NCI-H1417 (cell line): ENCODE measurements around the gene RUFY1.
"Not testable (repeated sequence)": the region's sequence is repeated elsewhere in the genome, so short reads cannot be mapped to it uniquely, and the experiment has no call there.

Source experiments
- DNase-seq, 3 experiments: peaks; one replicate each; lab custom pipeline; 2025; lab: John Stamatoyannopoulos, UW

The RUFY1 gene

GRCh38 chr5:179621551-179622214, 71.3 kb downstream of the RUFY1 start:
- peak in 1 of 3 experiments; percentile 24 for DNase-seq

- DNase-seq, result peak; percentile 95 to 99 (median 98)
Observed at GRCh38 chr5:179623003-179623905, 72.9 kb downstream of the RUFY1 start, which contains the start of gene HNRNPH1. TSS of gene HNRNPH1 (minus strand) at chr5:179623671. CDS start at chr5:179623133, 538 bp downstream.

GRCh38 chr5:179623906-179624741, 73.8 kb downstream of the RUFY1 start:
- peak in 1 of 3 experiments; percentile 27 for DNase-seq

- DNase-seq, result no peak
Observed at GRCh38 chr5:179624841-179625271, 74.5 kb downstream of the RUFY1 start.

- peak in 1 of 3 experiments; percentile 16 for DNase-seq
Observed at GRCh38 chr5:179633501-179634369, 83.4 kb downstream of the RUFY1 start.

- not testable (repeated sequence) for DNase-seq
Observed at GRCh38 chr5:179634370-179635172, 84.2 kb downstream of the RUFY1 start.

GRCh38 chr5:179639296-179639695, 88.9 kb downstream of the RUFY1 start:
- not testable (repeated sequence) for DNase-seq

- not testable (repeated sequence) for DNase-seq
Observed at GRCh38 chr5:179641745-179642144, 91.4 kb downstream of the RUFY1 start.

- not testable (repeated sequence) for DNase-seq
Observed at GRCh38 chr5:179642626-179643025, 92.3 kb downstream of the RUFY1 start.

- DNase-seq, result not testable (repeated sequence)
Observed at GRCh38 chr5:179643141-179643920, 93.0 kb downstream of the RUFY1 start.

GRCh38 chr5:179644766-179645165, 94.4 kb downstream of the RUFY1 start:
- not testable (repeated sequence) for DNase-seq

- no peak for DNase-seq
Observed at GRCh38 chr5:179648410-179648809, 98.1 kb downstream of the RUFY1 start.

- not testable (repeated sequence) for DNase-seq
Observed at GRCh38 chr5:179649166-179649703, 98.9 kb downstream of the RUFY1 start.

- DNase-seq, result not testable (repeated sequence)
Observed at GRCh38 chr5:179650245-179650644, 99.9 kb downstream of the RUFY1 start.

GRCh38 chr5:179653135-179653534, 102.8 kb downstream of the RUFY1 start:
- not testable (repeated sequence) for DNase-seq

GRCh38 chr5:179657302-179658178, 107.2 kb downstream of the RUFY1 start:
- DNase-seq, result not testable (repeated sequence)

- DNase-seq, result peak in 2 of 3 experiments; percentile 21 to 52
Observed at GRCh38 chr5:179658179-179658856, 108.0 kb downstream of the RUFY1 start.
